GM04503 (cell line): ENCODE results near the gene CDH4.

Experiments used
- DNase-seq: peaks from one replicate; pipeline ENCODE4 v3.0.0-alpha.2; 2012; ENCODE audit warnings: low read depth

CDH4 gene

GRCh38 chr20:61917474-61918145 is 665.5 kb downstream of the CDH4 start:
- DNase-seq: no peak

- no peak for DNase-seq
Measured at GRCh38 chr20:61918548-61918947, 666.5 kb downstream of the CDH4 start.

GRCh38 chr20:61919239-61919638 is 667.2 kb downstream of the CDH4 start:
- DNase-seq: no peak

- DNase-seq: no peak
Measured at GRCh38 chr20:61919675-61920365, 667.8 kb downstream of the CDH4 start.

GRCh38 chr20:61922411-61922810 is 670.4 kb downstream of the CDH4 start:
- DNase-seq: no peak

GRCh38 chr20:61922936-61923335 is 670.9 kb downstream of the CDH4 start:
- no peak for DNase-seq

- DNase-seq: no peak
Measured at GRCh38 chr20:61923371-61924166, 671.5 kb downstream of the CDH4 start.

- no peak for DNase-seq
Measured at GRCh38 chr20:61924211-61924857, 672.3 kb downstream of the CDH4 start.

GRCh38 chr20:61924858-61925554 is 672.9 kb downstream of the CDH4 start:
- no peak for DNase-seq

- DNase-seq: no peak
Measured at GRCh38 chr20:61925555-61926252, 673.6 kb downstream of the CDH4 start.

- DNase-seq: no peak
Measured at GRCh38 chr20:61926253-61926613, 674.2 kb downstream of the CDH4 start.

GRCh38 chr20:61926796-61927192 is 674.7 kb downstream of the CDH4 start:
- DNase-seq: no peak

GRCh38 chr20:61927193-61927825 is 675.2 kb downstream of the CDH4 start:
- no peak for DNase-seq

- DNase-seq: no peak
Measured at GRCh38 chr20:61927826-61928541, 675.9 kb downstream of the CDH4 start.

GRCh38 chr20:61929561-61929960 is 677.5 kb downstream of the CDH4 start:
- no peak for DNase-seq

- DNase-seq: no peak
Measured at GRCh38 chr20:61929971-61930666, 678.1 kb downstream of the CDH4 start.

- DNase-seq: no peak
Measured at GRCh38 chr20:61930776-61931475, 678.9 kb downstream of the CDH4 start.

GRCh38 chr20:61931476-61932198 is 679.6 kb downstream of the CDH4 start:
- no peak for DNase-seq
